NCI-H69 (cell line): ENCODE measurements around the gene VPS33B.
A peak's percentile ranks its signal among the peaks of the same experiment; 100 is the strongest.
"Not testable (repeated sequence)": the region's sequence is repeated elsewhere in the genome, so short reads cannot be mapped to it uniquely, and the experiment has no call there.

ENCODE experiments used
- DNase-seq: peaks from one replicate; lab custom pipeline; 2025; lab: John Stamatoyannopoulos, UW

The VPS33B gene

DNA sequence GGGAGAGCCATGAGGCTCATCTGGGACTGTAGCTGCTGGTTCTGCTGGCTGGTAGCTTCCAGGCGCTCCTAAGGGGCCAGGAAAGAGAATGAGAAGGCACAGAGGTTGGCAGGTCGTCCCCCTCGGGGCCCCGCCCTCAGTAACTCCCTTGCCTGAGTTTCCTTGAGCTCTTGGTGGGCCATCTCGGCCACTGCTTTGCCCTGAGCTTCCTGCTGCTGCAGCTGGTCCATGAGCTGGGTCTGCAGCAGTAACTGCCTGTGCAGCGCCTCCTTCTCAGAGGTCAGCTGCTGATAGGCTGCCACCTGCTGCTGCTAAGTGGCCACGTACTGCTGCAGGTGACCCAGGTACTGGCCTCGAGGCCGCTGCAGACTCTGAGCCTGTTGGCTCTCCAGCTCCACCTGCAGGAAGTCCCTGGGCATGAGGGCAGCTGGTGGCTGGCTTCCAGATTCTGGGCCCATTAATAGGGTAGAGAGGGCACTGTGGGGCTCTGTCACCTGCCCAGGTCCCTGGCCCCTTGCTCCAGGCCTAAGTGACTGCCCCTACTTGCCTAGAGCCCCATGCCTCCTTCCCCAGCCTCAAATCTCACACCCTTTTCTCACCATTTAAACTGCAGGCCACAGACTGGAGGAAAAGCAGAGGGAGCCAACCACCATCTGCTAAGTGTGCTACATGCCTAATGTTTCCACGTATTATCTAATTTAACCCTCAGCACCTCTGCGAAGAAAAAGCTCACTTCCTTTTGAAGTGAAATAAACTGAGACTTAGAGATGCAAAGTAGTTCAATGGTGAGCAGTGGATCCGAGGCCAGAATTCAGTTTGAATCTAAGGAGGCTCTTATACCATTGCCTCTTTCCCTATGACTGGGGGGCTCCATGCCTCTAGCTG is 10.8 kb upstream of the VPS33B start:
- DNase-seq, result peak; percentile 67

DNA sequence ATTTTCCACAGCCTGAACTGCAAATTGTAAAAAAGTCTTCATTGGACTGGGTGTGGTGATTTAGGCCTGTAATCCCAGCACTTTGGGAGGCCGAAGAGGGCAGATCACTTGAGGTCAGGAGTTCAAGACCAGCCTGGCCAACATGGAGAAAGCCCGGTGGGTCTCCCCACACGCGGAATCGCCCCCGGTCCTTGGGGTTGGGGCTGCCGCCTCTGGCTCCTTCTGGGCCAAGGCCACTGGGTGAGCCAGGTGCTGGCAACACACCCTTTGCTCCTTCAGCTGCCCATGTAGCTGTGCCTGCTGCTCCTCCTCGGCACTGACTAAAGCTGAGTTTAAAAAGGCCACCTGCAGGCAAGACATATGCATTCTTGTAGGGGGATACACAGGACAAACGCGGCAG is 9.4 kb upstream of the VPS33B start:
- no peak for DNase-seq

DNA sequence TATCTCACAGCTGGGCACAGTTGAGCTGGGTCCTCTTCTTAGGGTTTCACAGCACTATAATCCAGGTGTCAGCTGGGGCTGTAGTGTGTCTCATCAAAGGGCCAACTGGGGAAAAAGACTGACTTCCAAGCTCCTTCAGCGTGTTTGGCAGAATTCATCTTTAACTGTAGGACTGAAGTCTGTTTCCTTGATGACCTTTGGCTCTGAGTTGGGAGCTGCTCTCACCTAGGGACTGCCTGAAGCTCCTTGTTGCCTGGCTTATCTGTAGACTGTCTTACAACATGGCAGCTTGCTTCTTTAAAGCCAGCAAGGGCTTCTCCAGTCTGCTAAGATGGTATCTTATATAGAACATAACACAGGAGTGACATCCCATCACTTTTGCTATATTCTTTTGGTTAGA is 5.3 kb upstream of the VPS33B start:
- DNase-seq, result no peak

DNA sequence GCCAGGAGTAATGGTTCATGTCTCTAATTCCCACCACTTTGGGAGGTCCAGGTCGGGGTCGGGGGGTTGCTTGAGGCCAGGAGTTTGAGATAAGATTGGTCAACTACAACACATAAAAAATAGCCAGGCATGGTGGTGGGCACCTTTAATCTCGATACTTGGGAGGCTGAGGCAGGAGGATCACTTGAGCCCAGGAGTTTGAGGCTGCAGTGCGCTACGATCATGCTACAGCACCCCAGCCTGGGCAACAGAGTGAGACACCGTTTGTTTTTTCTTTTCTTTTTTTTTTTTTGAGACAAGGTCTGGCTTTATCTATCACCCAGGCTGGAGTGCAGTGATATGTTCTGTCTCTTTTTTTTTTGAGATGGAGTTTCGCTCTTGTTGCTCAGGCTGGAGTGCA is 1.3 kb upstream of the VPS33B start:
- no peak for DNase-seq

DNA sequence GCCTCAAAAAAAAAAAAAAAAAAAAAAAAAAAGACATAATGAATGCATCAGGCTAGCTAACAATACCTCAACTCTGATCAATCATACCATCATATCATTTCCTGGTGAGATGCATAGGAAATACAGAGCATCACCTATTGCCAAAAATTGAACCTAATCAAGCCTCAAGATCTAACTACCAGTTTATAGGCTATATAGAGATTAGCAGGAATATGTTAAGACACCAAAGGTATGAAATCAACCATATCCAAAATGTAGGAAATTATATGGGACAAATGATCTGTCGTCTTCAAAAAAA is 387 bp upstream of the VPS33B start:
- DNase-seq, result no peak

DNA sequence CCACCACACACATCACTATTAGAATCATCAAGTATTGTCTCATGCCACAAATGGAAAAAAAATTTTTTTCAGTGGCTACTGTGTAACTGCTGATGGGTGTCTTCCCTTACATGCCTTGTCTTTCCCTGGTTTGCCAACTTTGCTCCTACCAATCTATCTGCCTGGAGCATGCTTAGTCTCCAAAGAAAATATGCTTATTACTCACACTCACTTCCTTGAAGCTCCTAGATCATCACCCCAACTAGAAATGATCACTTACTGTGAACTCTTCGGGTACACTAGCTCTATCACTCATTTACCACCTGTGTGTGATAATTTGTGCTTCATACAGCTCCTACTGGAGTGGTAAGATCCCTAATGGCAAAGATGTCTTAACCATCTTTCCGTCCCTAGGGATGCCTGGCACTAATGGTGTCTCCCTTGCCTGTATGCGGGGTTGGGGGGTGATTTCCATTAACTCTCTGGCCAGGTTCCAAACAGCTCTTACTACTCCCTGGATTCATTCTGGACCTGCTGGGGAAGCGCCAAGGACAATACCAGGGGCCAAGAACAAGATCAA is 799 bp downstream of the VPS33B start:
- DNase-seq, result peak; percentile 78

DNA sequence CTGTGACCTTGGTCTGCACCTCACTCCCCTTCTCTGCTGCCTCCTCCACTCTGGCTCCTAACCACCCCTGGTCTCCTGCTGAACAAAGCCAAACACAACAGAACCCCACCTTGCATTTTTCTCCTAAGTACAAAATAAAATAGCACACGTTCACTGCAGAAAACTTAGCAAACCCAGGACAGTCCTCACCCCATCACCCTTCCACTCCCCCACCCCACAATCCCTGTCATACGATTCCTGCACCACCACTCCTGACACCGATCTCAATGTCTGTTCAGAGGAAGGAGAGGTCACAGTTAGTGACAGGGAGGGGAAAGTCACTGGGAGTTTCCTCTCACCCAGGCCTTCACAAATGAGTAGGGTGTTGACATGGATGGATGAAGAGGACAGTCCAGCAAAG is 4.2 kb downstream of the VPS33B start:
- DNase-seq, result no peak

DNA sequence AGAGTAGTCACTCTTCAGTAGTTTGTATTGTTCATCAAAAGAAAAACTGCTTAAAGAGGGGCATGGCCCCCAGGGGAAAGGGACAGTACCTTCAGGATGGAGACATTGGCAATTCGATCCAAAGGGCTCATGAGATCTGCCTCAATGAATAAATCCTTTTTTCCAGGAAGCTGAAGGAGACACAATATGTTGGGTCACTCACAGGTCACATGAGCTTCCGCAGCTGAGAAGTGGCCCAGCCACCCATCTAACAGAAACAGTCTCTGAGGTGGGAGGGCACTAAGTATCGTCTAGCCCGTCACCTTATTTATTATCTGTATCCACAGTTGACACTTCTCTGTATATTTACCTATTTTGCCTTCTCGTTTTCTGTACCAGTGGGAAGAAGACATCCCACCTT is 4.7 kb downstream of the VPS33B start:
- no peak for DNase-seq

DNA sequence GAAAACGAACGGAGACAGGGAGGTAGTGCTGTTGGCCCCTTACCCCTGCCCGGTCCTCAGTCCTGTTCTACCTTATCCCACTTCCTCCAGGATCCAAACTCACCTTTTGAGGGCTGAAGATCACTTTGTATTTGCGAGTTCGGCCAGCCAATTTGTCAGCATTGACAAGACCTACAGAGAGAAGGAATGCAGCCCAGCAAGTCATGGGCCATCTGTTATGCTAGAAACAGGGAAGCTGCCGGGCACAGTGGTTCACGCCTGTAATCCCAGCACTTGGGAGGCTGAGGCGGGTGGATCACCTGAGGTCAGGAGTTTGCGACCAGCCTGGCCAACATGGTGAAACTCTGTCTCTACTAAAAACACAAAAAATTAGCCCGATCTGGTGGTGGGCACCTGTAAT is 8.7 kb downstream of the VPS33B start:
- DNase-seq, result not testable (repeated sequence)

DNA sequence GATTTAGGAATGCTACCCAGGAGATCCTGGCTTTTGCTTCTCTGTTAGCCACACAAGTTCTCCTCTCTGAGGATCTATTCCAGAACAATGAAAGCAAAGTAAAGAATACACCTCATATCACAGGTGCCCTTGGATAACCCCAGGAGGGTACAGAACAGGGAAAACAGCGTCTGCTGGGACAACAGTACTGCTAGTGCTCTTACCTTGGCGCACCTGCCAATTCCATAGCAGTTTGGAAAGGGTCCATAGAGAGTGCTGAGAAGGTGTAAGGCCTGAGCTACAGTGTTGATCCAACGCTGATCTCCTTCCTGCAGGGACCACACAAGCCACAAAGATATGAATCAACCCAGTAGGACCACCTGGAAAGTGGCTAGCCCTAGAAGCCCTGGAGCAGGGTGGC is 15.1 kb downstream of the VPS33B start:
- DNase-seq, result no peak

DNA sequence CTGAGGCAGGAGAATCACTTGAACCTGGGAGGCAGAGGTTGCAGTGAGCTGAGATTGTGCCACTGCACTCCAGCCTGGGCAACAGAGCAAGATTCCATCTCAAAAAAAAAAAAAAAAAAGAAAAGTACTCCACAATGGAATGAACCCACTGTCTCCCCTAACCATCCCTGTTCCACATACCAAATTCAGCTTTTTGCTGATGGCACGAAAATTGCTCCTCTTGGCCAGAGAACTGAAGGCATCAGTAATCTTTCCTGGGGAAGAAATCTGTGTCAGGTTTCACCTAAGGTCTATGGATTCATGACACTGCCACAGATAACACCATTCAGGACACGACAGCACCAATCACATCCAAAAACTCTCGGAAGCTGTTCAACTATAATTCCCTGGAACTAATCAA is 21.2 kb downstream of the VPS33B start:
- no peak for DNase-seq

DNA sequence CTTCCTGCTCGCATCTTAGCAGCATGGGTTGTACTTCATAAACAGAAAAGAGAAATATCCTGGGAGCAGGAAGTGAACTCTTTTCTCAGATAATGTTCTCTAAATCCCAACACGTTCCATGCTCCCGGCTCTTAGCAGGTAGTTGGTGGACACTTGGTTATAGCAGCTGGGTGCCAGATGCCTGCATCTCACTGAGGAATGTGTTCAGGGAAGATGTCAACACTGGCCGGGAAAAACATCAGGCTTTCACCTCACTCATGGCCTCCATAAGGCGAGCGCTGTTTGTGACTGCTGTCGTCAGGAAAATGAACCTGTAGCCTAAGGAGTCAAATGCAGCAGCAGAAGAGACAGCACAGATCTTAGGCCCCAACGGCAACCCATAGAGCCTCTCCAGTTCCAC is 23.7 kb downstream of the VPS33B start:
- no peak for DNase-seq

DNA sequence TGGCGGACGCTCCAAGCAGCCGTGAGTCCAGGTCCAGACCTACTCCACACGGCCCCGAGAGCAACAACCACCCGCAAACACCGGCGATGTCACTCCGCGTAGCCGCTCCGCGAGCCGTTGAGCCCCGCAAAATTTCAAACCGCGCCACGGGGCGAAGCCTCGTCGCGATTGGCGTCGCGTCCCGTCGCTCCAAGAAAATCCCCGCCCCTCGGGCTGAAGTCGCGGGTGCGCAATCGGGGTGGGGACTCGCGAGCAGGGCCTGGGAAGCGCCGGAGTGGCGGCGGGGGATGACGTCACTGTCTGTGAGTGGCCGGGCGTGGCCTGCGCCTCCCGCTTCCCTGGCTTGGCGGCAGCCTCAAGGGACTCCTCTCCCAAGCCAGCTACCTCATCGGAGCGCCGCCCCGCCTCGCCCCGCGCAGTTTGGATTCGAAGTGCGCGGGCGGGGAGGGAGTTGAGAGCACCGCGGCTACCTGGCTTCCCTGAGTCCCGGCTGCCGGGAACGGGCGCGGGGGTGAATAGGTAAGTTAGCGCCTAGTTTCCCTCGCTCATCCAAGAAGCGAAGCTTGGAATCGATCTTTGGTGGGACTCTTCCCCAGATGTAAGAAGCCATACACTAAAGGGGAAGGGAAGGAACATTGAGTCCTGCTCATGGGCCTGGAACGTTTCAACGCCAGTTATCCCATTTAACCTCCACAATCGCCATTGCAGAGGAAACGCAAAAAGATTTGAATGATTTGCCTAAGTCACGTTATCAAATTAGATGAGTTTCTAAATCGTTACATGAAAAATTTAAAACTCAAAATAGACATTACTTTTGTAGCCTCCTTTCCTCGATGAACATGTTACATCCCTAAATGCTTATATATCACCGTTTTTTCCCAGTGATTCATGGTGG is 27.7 kb downstream of the VPS33B start, which contains the start of gene PRC1:
Gene PRC1, minus strand, starts transcription at position 119 of the 895 bp plus-strand sequence. Its CDS starts 118 bp downstream, at position 1.
- DNase-seq, result peak; percentile 98

DNA sequence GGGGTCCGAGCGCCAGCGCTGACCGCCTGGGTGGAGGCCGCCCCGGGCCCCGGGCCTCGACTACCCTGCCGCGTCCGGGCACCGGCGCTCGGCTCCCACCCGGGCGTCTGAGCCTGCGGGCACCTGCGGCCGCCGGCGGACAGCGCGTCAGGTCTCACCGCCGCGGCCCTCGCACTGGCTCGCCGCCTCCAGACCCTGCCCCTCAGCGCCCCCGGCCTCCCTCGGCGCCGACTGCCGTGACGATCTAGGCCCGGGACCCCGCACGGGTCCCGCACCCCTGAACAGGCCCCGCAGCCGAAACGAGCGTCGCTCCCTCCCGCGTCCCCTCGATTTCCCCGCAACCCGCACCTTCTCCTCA is 28.4 kb downstream of the VPS33B start:
- peak; percentile 46 for DNase-seq

DNA sequence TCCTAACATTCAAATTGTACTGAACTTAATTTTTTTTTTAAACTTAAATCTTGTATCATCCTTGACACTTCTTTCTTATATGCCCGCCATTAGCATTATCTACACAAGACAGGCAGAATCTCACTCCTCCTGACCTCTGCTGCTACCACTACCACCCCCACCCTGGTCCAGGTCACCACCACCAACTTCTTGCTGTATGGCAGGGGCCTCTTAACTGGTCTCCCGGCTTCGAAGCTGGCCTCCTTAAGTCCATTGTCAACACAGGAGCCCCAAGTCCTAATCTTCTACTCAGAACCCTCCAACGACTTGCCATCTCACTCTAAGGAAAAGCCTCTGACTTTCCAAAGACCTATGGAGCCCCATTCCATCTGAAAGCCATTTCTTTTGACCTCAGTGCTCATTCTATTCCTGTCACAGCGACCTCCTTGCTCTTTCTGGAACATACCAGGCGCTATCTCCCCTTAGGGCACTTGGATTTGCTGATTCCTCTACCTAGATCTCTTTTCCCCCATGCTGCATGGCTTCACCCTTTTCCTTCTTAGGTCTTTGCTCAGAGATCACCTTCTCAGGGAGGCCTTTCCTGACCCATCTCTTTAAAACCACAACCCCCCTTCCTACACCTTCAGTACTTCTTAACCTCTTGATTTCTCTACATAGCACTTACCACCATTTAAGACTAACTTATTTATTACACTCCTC is 30.7 kb downstream of the VPS33B start:
- DNase-seq, result no peak

DNA sequence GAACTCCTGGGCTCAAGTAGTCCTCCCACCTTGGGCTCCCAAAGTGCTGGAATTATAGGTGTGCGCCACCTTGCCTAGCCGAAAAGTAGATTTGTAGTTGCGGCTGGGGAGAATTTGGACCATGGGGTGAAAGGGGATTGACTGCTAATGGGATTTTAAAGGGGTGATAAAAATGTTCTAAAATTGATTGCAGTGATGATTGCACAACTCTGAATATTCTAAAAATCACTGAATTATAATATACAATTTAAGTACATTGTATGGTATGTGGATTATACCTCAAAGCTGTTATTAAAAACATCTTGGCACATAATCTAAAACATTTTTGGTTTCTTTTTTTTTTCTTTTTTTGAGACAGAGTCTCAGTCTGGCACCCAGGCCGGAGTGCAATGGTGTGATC is 31.9 kb downstream of the VPS33B start:
- no peak for DNase-seq

DNA sequence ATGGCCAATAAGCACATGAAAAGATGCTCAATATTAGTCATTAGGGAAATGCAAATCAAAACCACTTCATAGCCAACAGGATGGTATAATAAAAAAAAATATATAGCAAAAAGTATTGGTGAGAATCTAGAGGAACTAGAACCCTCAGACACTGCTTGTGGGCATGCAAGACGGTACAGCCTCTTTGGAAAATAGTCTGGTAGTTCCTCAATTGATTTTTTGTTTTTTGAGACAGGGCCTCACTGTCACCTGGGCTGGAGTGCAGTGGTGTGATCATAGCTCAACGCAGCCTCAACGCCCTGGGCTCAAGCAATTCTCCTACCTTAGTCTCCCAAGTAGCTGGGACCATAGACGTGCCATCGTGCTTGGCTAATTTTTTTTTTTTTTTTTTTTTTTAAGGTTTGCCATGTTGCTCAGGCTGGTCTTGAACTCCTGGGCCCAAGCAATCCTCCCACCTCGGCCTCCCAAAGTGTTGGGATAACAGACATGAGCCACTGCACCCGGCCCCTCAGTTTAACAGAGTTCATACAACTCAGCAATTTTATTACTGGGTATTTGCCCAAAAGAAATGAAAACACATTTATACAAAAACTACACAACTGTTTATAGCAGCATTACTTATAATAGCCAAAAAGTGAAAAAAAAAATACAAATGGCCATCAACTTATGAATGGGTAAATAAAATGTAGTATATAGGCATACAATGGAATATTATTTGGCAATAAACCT is 33.2 kb downstream of the VPS33B start:
- DNase-seq, result no peak

DNA sequence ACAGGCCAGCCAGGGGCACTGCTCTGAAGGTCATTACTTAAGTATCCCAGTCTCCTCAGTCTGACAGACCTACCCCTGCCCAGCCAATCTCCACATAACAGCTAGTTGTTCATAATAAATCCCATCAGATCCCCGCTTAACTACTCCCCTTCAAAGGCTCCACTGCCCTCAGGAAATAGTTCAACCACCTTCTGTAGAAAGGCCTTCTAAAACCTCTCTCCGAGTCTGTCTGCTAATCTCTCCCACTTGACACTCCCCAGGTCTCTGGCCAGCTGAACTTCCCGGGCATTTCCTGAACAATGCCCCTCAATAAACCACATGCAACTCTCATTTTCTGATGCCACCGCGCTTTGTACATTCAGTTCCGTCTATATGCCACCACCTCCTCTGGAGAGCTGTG is 34.1 kb downstream of the VPS33B start:
- DNase-seq, result no peak

DNA sequence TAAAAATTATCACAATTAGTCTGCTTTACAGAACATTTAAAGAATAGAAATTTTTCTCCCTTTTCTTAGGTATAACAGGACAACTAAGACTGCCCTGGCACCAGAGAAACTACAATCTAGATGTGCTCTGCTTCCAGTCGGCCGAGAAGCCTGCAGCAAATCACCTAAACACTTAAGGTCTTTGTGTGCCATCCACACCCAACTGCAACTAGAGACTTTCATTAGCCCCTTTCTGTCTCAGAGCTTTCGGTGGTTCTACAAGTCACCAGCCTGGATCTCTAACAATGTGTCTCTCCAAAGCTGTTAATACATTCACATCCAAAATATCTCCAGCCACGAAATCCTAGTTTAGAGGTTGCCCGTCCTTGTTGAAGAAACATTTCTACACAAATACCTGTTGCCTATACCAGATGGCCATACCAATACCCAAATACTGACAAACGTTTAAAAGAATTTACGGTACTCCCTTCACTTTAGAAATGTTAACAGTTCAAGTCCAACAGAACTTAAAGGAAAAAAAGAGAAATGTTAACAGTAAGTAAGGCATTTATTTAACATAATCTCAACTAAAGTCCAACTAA is 34.7 kb downstream of the VPS33B start:
- no peak for DNase-seq

DNA sequence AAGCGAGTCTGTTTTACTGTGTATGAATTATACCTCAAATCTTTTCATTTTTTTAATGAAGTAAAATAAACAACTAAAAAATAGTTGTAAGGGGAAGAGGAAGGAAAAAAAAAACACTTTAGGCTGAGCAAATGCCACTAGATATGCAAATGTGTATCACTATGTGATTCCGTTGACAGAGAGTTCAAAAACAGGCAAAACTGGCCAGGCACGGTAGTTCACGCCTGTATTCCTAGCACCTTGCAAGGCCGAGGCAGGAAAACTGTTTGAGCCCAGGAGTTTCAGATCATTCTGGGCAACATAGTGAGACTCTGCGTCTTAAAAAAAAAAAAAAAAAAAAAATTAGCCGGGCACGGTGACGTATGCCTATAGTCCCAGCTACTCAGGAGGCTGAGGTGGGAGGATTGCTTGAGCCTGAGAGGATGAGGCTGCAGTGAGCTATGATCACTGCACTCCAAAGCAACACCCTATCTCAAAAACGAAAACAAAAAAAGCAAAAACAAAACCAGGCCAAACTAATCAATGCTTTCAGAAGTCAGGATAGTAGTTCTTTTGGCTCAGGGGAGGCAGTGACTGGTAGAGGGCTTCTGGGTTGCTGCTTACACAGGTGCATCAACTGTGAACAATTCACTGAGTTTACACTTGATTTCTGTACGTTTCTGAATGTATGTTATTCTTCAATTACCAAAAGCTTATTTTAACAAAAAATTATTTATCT is 35.4 kb downstream of the VPS33B start:
- DNase-seq, result no peak

DNA sequence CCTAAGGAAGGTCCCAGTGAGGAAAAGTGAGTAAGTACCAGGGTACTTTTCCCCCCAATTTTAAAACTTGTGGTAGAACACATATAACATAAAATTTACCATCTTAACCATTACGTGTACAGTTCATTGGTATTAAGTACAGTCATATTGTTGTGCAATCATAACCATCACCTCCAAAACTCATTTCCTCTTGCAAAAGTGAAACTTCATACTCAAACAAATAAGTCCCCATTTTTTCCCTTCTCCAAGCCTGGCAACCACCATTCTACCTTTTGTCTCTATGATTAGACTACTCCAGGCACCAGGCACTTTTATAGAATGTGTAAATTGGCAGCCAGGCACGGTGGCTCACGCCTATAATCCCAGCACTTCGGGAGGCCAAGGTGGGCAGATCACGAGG is 40.3 kb downstream of the VPS33B start:
- no peak for DNase-seq
